CD14-positive monocyte (primary cell): ENCODE data around the gene CCDC50. TPM values are rescaled to one million over a fixed set of nuclear protein-coding genes. Genes with fewer than 3 reads are reported as not detected.

ENCODE experiments used
- DNase-seq, 3 donors: peaks; one replicate each; pipeline ENCODE4 v3.0.0-alpha.2; 2011 to 2022
- H2AFZ ChIP-seq: 2 replicates; pipeline ENCODE4 v1.6.0; 2012; ENCODE audit warnings: mild to moderate bottlenecking, low read depth, low read length, inconsistent platforms; ENCODE audit not compliant: insufficient read depth, poor library complexity, severe bottlenecking
- H3K27ac ChIP-seq, 2 donors: 1 replicate in 1 of 2; 2 replicates in 1 of 2; pipeline ENCODE4 v1.5.1; 2012 to 2013; ENCODE audit warnings: low read length in 2 of 2, control low read depth in 1 of 2, inconsistent platforms in 1 of 2, low read depth in 1 of 2, mild to moderate bottlenecking in 1 of 2
- H3K27me3 ChIP-seq, 2 donors: one replicate each; pipeline versions ENCODE4 v1.6.0 to v1.6.1; 2011 to 2013; ENCODE audit warnings: low read length in 2 of 2; ENCODE audit not compliant: control insufficient read depth in 2 of 2, insufficient read depth in 2 of 2
- H3K36me3 ChIP-seq, 2 donors: replicated peaks in 1 of 2; 1 replicate in 1 of 2; 2 replicates in 1 of 2; pipeline versions ENCODE4 v1.5.1 to v1.6.1; 2012 to 2013; ENCODE audit warnings: low read length in 2 of 2, control low read depth in 1 of 2, inconsistent platforms in 1 of 2, mild to moderate bottlenecking in 1 of 2; ENCODE audit not compliant: insufficient read depth in 2 of 2, control insufficient read depth in 1 of 2
- H3K4me1 ChIP-seq, 2 donors: 1 replicate in 1 of 2; 2 replicates in 1 of 2; pipeline versions ENCODE4 v1.5.1 to v1.6.1; 2012 to 2013; ENCODE audit warnings: low read length in 2 of 2, control low read depth in 1 of 2, inconsistent platforms in 1 of 2, mild to moderate bottlenecking in 1 of 2, moderate library complexity in 1 of 2; ENCODE audit not compliant: insufficient read depth in 2 of 2, control insufficient read depth in 1 of 2
- H3K4me2 ChIP-seq: replicated peaks from 2 replicates; pipeline ENCODE3; 2012; ENCODE audit warnings: low read length, moderate library complexity, mild to moderate bottlenecking; ENCODE audit not compliant: poor library complexity, severe bottlenecking; ENCODE audit errors: extremely low read depth
- H3K4me3 ChIP-seq, 3 experiments: fragments of 200-600 bp in 1 of 3; sonication (generic) in 1 of 3; replicated peaks in 1 of 3; 1 replicate in 2 of 3; 2 replicates in 1 of 3; pipeline ENCODE4 v1.5.1; 2011 to 2013; ENCODE audit warnings: low read length in 3 of 3, mild to moderate bottlenecking in 3 of 3, control low read depth in 2 of 3, low read depth in 2 of 3, inconsistent platforms in 1 of 3, moderate library complexity in 1 of 3
- H3K79me2 ChIP-seq: 2 replicates; pipeline ENCODE4 v1.6.0; 2012; ENCODE audit warnings: mild to moderate bottlenecking, control low read depth, inconsistent platforms, low read length, moderate library complexity; ENCODE audit not compliant: insufficient read depth
- H3K9ac ChIP-seq: 2 replicates; pipeline ENCODE4 v1.6.0; 2017; ENCODE audit warnings: low read length, mild to moderate bottlenecking; ENCODE audit not compliant: insufficient read depth, poor library complexity, severe bottlenecking
- H3K9me3 ChIP-seq, 2 donors: replicated peaks in 1 of 2; 1 replicate in 1 of 2; 2 replicates in 1 of 2; pipeline versions ENCODE4 v1.5.1 to v1.6.1; 2012 to 2013; ENCODE audit warnings: low read length in 2 of 2, control low read depth in 1 of 2; ENCODE audit not compliant: control insufficient read depth in 1 of 2, insufficient read depth in 1 of 2
- H4K20me1 ChIP-seq: 2 replicates; pipeline ENCODE4 v1.6.0; 2012; ENCODE audit warnings: mild to moderate bottlenecking, low read length, control low read depth, moderate library complexity; ENCODE audit not compliant: insufficient read depth
- H3K27ac Mint-ChIP-seq, 7 donors: one replicate each; pipeline ENCODE4 v1.8.0; 2020; ENCODE audit warnings: mild to moderate bottlenecking in 7 of 7, mixed read lengths in 7 of 7, moderate library complexity in 6 of 7, inconsistent platforms in 2 of 7
- H3K27me3 Mint-ChIP-seq, 3 donors: one replicate each; pipeline ENCODE4 v1.8.0; 2021 to 2022; ENCODE audit warnings: low read depth in 3 of 3, mild to moderate bottlenecking in 3 of 3, mixed read lengths in 3 of 3, moderate library complexity in 3 of 3, inconsistent platforms in 1 of 3
- H3K36me3 Mint-ChIP-seq, 2 donors: one replicate each; pipeline ENCODE4 v1.8.0; 2020; ENCODE audit warnings: mixed read lengths in 2 of 2, inconsistent platforms in 1 of 2, mild to moderate bottlenecking in 1 of 2
- H3K4me1 Mint-ChIP-seq: one replicate; pipeline ENCODE4 v1.8.0; 2020; ENCODE audit warnings: mild to moderate bottlenecking, mixed read lengths
- H3K4me3 Mint-ChIP-seq, 2 donors: one replicate each; pipeline ENCODE4 v1.8.0; 2020; ENCODE audit warnings: mild to moderate bottlenecking in 2 of 2, mixed read lengths in 2 of 2, moderate library complexity in 1 of 2
- H3K9me3 Mint-ChIP-seq, 7 donors: one replicate each; pipeline ENCODE4 v1.8.0; 2020 to 2022; ENCODE audit warnings: mixed read lengths in 7 of 7, mild to moderate bottlenecking in 6 of 7, moderate library complexity in 6 of 7, inconsistent platforms in 2 of 7
- WGBS: methylation state at CpG from one replicate; pipeline ENCODE4 v1.1.5; 2013; ENCODE audit warnings: missing lambda C conversion rate; ENCODE audit not compliant: insufficient coverage; 5-methylcytosine and 5-hydroxymethylcytosine counted together
- intact Hi-C, 2 donors: fragments of 100-400 bp; cut with micrococcal nuclease; formaldehyde crosslinking; loops; one replicate each; pipeline versions ENCODE4 v1.15.0 to v1.15.1; 2023
- polyA plus RNA-seq, 3 donors: library from polyadenylated mRNA; depleted of rRNA in 1 of 3; unstranded in 2 of 3; stranded (reverse) in 1 of 3; fragments of 300-500 nt in 2 of 3; fragments of >200 nt in 1 of 3; fragmentation: Illumina TruSeq in 2 of 3; gene quantifications; 1 replicate in 2 of 3; 2 replicates in 1 of 3; pipeline ENCODE4 v1.2.3, GENCODE V29; 2012 to 2021
- TF ChIP-seq, protein P1 (sequence below): fragments of 200-600 bp; IDR thresholded peaks from one replicate; pipeline ENCODE4 v1.8.0; 2022; ENCODE audit warnings: antibody characterized with exemption, mild to moderate bottlenecking

Gene CCDC50
- polyA plus RNA-seq, 3 donors = 13.3 to 29.2 (median 25.8) TPM

DNA sequence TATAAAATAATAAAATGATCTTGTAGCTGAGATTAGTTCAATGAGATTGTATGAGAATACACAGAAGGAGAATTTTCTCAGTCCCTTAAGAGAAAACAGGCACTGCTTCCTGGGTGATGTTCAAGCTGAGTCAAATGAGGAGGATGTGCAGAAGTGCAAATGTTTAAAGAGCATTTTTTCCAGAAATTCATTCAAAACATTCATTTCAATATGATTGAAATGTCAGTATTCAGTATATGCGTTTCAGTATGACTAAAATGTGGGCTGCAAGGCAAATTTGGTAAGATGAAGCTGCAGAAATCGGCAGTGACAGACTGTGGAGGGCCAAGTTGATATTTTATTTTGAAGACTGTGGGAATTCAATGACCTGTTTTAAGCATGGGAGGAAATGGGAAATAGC lies 112.5 kb downstream of the CCDC50 start:
- Histone ChIP-seq H3K27ac (no peak overlapping the region), H3K9ac (no peak overlapping the region), H4K20me1 (no peaks in the 10 kb centered on the region), H3K4me2 (no peak overlapping the region), H2AFZ (no peak overlapping the region), H3K4me3 (no peak overlapping the region), H3K27me3 (no peaks in the 10 kb centered on the region), H3K4me1 (no peaks in the 10 kb centered on the region), H3K36me3 (no peaks in the 10 kb centered on the region), H3K9me3 (no peaks in the 10 kb centered on the region), H3K79me2 (no peaks in the 10 kb centered on the region)
- no peak for DNase-seq
- intact Hi-C loops = no loop called here
- Mint-ChIP-seq H3K27me3 (no peaks in the 10 kb centered on the region), H3K4me1 (no peaks in the 10 kb centered on the region), H3K4me3 (no peak overlapping the region), H3K36me3 (no peaks in the 10 kb centered on the region), H3K27ac (no peak overlapping the region), H3K9me3 (peaks cover 0 to 3% (median 0%) of the 10 kb centered on the region in 7 donors)
- TF ChIP-seq, protein P1, sequence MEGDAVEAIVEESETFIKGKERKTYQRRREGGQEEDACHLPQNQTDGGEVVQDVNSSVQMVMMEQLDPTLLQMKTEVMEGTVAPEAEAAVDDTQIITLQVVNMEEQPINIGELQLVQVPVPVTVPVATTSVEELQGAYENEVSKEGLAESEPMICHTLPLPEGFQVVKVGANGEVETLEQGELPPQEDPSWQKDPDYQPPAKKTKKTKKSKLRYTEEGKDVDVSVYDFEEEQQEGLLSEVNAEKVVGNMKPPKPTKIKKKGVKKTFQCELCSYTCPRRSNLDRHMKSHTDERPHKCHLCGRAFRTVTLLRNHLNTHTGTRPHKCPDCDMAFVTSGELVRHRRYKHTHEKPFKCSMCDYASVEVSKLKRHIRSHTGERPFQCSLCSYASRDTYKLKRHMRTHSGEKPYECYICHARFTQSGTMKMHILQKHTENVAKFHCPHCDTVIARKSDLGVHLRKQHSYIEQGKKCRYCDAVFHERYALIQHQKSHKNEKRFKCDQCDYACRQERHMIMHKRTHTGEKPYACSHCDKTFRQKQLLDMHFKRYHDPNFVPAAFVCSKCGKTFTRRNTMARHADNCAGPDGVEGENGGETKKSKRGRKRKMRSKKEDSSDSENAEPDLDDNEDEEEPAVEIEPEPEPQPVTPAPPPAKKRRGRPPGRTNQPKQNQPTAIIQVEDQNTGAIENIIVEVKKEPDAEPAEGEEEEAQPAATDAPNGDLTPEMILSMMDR = no peak
- WGBS = 93% methylated on average over 2 of the region's 2 CpGs

DNA sequence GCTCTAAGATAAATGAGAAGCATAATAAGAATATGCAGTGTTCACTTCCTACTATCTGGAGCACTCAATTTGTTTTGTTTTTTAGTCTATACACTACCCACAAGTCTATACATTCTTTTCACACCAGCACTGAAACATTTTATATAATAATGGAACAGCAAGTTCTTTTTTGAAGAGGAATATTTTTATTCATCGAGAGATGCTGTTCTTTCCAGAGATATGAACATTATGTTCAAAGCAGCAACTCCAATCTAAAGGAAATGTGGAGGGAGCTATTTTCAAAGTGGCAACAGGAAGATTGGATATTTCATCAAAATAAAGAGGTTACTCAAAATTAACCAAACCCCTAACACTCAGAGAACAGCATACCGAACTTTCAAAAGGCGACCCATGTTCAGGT lies 115.4 kb downstream of the CCDC50 start:
- Mint-ChIP-seq H3K27me3 (no peaks in the 10 kb centered on the region), H3K36me3 (no peaks in the 10 kb centered on the region), H3K27ac (no peak overlapping the region), H3K4me1 (no peaks in the 10 kb centered on the region), H3K4me3 (no peak overlapping the region), H3K9me3 (peaks cover 0 to 10% (median 2%) of the 10 kb centered on the region in 7 donors)
- no peak for DNase-seq
- Histone ChIP-seq H3K4me3 (no peak overlapping the region), H3K9me3 (peaks cover 0 to 3% of the 10 kb centered on the region in 2 donors), H4K20me1 (no peaks in the 10 kb centered on the region), H3K27ac (no peak overlapping the region), H3K4me2 (no peak overlapping the region), H3K79me2 (no peaks in the 10 kb centered on the region), H3K36me3 (no peaks in the 10 kb centered on the region), H2AFZ (no peak overlapping the region), H3K27me3 (no peaks in the 10 kb centered on the region), H3K4me1 (no peaks in the 10 kb centered on the region), H3K9ac (no peak overlapping the region)
- no CpG with 5 or more reads among the region's 3 CpGs for WGBS
- intact Hi-C loops = no loop called here
- TF ChIP-seq, protein P1 = no peak

Other genes starting within 250 kb of the CCDC50 start
- not detected for gene OSTN, start 130.2 kb upstream of the CCDC50 start, polyA plus RNA-seq
- not detected for gene UTS2B, start 1.1 kb downstream of the CCDC50 start, polyA plus RNA-seq
- not detected for gene PYDC2, start 131.8 kb downstream of the CCDC50 start, polyA plus RNA-seq